Measurements from ENCODE around the gene CREB5. TPM values are rescaled to one million over a fixed set of nuclear protein-coding genes. Genes with fewer than 3 reads are reported as not detected.
"Not testable (repeated sequence)": the region's sequence is repeated elsewhere in the genome, so short reads cannot be mapped to it uniquely, and the experiment has no call there.

The CREB5 gene
- total RNA-seq, 6 donors from 2014 or later = 8.3 to 34.6 (median 15.3) TPM

DNA sequence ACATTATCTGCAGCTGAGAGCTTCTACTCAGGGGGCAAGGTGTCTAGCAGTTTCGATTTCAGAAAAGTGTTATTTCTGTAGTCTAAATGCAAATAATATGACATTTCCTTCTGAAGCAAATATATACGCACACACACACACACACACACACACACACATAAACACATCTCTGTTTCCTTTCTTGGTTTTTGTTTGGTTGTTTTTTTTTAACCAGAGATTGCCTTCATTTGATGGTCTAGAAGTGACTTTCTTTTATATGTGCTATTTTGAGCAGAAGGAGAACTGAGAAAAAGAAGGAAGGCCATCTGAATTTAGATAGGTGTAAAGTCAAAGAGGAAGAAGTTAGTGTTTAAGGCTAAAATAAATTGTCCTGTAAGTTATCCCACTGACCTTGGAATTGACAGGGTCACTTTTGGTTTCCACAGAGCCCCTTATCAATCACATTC is 403.6 kb downstream of the CREB5 start:
- WGBS, 2 donors = 68 to 78% methylated on average over 2 of the region's 2 CpGs
- no peak overlapping the region for H3K4me3 ChIP-seq
- TF ChIP-seq CTCF (IDR thresholded peaks at IDR 0.05) (no peak), POLR2A (IDR thresholded peaks at IDR 0.05) (no peak), EP300 (IDR thresholded peaks at IDR 0.05) (no peak), POLR2AphosphoS5 (IDR thresholded peaks at IDR 0.05) (no peak)
- no peaks in the 10 kb centered on the region for H3K9me3 ChIP-seq
- no peak overlapping the region for H3K27ac ChIP-seq
- no peaks in the 10 kb centered on the region for H3K4me1 ChIP-seq
- H3K27me3 ChIP-seq = no peaks in the 10 kb centered on the region
- no peak for ATAC-seq (ENCODE audit: low FRiP score in 2 of 2)
- no peak for DNase-seq
- H3K36me3 ChIP-seq = peaks cover 0 to 11% (median 0%) of the 10 kb centered on the region in 4 donors

GRCh38 chr7:28818996-28819395 is 406.7 kb downstream of the CREB5 start:
- no peaks in the 10 kb centered on the region for H3K9me3 ChIP-seq
- no peak overlapping the region for H3K27ac ChIP-seq
- WGBS, 2 donors = 86% methylated on average over 5 of the region's 5 CpGs
- no peaks in the 10 kb centered on the region for H3K4me1 ChIP-seq
- H3K27me3 ChIP-seq = no peaks in the 10 kb centered on the region
- ATAC-seq (ENCODE audit: low FRiP score in 2 of 2) = no peak
- no peak for DNase-seq
- peaks cover 0 to 11% (median 0%) of the 10 kb centered on the region in 4 donors for H3K36me3 ChIP-seq
- TF ChIP-seq POLR2AphosphoS5 (IDR thresholded peaks at IDR 0.05) (no peak), EP300 (IDR thresholded peaks at IDR 0.05) (no peak), POLR2A (IDR thresholded peaks at IDR 0.05) (no peak), CTCF (IDR thresholded peaks at IDR 0.05) (no peak)
- H3K4me3 ChIP-seq = no peak overlapping the region

DNA sequence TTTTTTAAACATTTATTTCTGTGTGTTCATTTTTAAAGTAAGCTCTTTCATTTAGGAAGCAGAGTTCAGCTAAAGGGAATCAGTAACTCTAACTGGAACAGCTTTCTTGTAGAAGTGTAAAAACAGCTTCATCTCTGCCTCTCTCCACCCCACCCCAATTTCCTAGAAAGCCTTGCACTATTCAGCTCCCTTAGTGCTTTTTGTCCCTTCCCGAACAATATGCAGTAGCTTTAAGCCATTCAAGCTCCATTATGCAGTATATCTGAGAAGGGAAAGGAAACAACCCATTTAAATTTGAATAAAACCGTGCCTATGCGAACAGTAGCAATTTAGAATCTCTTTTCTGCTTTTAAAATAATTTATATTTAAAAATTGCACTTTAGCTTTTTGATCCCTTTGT is 411.3 kb downstream of the CREB5 start:
- H3K9me3 ChIP-seq = no peaks in the 10 kb centered on the region
- no peak for TF ChIP-seq EP300 (IDR thresholded peaks at IDR 0.05)
- no peak for TF ChIP-seq POLR2A (IDR thresholded peaks at IDR 0.05)
- no peak for TF ChIP-seq CTCF (IDR thresholded peaks at IDR 0.05)
- no peak for TF ChIP-seq POLR2AphosphoS5 (IDR thresholded peaks at IDR 0.05)
- WGBS, 2 donors = 92 to 95% methylated on average over 3 of the region's 3 CpGs
- no peaks in the 10 kb centered on the region for H3K4me1 ChIP-seq
- no peak overlapping the region for H3K4me3 ChIP-seq
- DNase-seq = no peak
- no peaks in the 10 kb centered on the region for H3K27me3 ChIP-seq
- peaks cover 0 to 5% (median 0%) of the 10 kb centered on the region in 4 donors for H3K36me3 ChIP-seq
- ATAC-seq (ENCODE audit: low FRiP score in 2 of 2) = no peak
- no peak overlapping the region for H3K27ac ChIP-seq

- H3K36me3 ChIP-seq; H3K27me3 ChIP-seq; H3K9me3 ChIP-seq; H3K27ac ChIP-seq; DNase-seq; ATAC-seq (ENCODE audit: low FRiP score in 2 of 2); H3K4me1 ChIP-seq; H3K4me3 ChIP-seq: not testable (repeated sequence)
- 92 to 96% methylated on average over 8 of the region's 8 CpGs for WGBS, 2 donors
These were observed 413.6 kb downstream of the CREB5 start for GRCh38 chr7:28825817-28826448.

- H3K27me3 ChIP-seq = no peaks in the 10 kb centered on the region
- no peaks in the 10 kb centered on the region for H3K4me1 ChIP-seq
- H3K27ac ChIP-seq = no peak overlapping the region
- no peaks in the 10 kb centered on the region for H3K36me3 ChIP-seq
- H3K4me3 ChIP-seq = no peak overlapping the region
- peak in 1 of 2 donors; percentile 29 for ATAC-seq (ENCODE audit: low FRiP score in 2 of 2)
- DNase-seq = no peak
- H3K9me3 ChIP-seq = no peaks in the 10 kb centered on the region
- TF ChIP-seq EP300 (IDR thresholded peaks at IDR 0.05) = no peak
- no peak for TF ChIP-seq CTCF (IDR thresholded peaks at IDR 0.05)
- TF ChIP-seq POLR2A (IDR thresholded peaks at IDR 0.05) = no peak
- no peak for TF ChIP-seq POLR2AphosphoS5 (IDR thresholded peaks at IDR 0.05)
- 75 to 86% methylated on average over 1 of the region's 1 CpG for WGBS, 2 donors
These were observed 418.5 kb downstream of the CREB5 start for GRCh38 chr7:28830846-28831245.
